HG02943 (cell line): Measurements from ENCODE around the gene SMARCB1.

Source experiments
- ATAC-seq: cut with Tn5 transposase; IDR thresholded peaks from one replicate; pipeline ENCODE4 v1.9.1; 2021; ENCODE audit warnings: mild to moderate bottlenecking, low read depth, moderate library complexity; ENCODE audit not compliant: unreplicated experiment

Gene SMARCB1

GRCh38 chr22:23786752-23787599 lies at the start of gene SMARCB1:
SMARCB1 (plus strand) TSS chr22:23786966; CDS start chr22:23787170, 204 bp downstream.
- no peak for ATAC-seq

- no peak for ATAC-seq
Observed at GRCh38 chr22:23737696-23738095, 49.1 kb upstream of the SMARCB1 start.

DNA sequence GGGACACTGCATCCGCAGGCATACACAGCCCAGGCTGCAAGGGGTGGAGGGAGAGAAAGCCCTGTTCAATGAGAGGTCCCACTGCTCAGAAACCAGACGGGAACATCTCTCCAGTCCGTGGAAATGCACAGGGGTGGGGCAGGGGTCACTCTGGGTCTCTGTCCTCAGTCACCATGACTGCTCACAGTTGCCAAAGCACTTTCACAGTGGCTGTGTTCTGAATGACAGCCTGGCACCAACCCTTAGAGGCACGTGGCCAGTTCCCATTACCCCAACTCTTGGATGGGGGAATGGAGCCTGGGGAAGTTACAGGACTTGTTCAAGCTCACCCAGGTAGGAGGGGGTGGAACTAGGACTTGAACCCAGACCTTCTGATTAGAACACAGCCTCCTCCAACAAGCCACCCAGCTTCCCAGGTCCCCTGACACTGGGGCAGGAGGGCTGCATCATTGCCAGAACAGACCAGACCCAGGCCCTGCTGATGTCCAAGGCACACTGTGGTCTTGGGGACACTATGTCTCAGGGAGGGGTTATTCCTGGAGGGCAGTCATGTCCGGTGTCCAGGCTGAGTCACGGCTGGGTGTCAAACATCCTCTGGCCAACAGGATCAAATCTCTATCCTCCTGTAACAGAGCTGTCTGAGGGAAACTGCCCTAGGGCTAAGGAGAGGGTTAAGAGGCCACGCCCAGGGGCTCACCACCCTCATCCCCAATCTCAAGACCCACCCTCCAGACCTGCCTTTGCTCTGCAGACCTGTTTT lies 44.1 kb upstream of the SMARCB1 start:
- no peak for ATAC-seq

DNA sequence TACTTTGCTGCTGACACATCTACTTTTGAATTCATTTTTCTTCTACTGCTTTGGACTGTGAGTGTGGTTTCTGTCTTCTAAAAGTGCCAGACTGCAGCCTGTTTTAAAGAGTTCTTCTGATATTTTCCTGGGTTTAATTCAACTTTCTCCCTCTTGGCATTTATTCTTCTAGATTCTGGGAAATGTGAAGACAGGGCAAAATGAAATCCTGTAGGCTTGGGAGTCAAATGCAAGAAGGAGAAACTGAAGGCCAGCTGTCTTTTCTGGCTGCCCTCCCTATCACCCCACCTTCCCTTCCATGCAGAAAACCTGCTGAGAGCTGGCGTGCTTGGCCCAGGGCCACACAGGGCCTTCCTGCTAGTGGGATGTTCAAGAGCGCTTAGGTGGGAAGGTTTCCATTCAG lies 43.5 kb upstream of the SMARCB1 start:
- no peak for ATAC-seq

DNA sequence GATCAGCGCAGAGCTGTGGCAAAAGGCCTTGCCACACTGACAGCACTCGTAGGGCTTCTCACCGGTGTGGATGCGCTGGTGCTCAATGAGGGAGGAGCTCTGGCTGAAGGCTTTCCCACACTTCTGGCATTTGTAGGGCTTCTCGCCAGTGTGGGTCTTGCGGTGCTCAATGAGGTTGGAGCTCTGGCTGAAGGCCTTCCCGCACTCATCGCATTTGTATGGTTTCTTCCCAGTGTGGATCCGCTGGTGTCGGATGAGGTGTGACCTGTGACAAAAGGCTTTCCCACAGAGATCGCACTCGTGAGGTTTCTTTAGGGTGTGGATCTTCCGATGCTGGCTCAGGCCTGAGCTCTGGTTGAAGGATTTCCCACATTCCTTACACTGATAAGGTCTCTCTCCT lies 42.8 kb upstream of the SMARCB1 start:
- no peak for ATAC-seq

- no peak for ATAC-seq
Observed at GRCh38 chr22:23744485-23744884, 42.3 kb upstream of the SMARCB1 start.

DNA sequence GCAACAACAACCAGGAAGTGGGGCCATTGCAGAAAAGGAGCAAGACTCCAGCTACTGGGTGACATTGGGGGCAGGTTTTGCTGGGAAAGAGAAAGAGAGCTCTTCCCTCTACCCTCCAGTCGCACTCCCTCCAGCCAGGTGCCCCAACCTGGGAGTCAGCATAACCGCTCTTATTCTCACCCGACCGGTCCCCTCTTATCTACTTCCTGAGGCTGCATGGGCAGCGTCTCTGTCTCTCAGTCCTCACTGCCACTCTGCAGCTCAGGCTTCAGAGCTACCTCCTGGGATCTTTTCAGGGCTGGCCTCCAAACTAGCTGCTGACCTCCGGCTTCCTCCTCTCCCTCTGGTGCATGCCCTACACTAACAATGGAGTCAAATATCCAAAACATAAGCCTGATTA lies 41.0 kb upstream of the SMARCB1 start:
- no peak for ATAC-seq

- no peak for ATAC-seq
Observed at GRCh38 chr22:23749841-23750301, 36.9 kb upstream of the SMARCB1 start.

- no peak for ATAC-seq
Observed at GRCh38 chr22:23750367-23750713, 36.4 kb upstream of the SMARCB1 start.

GRCh38 chr22:23750714-23751440 lies 35.9 kb upstream of the SMARCB1 start, which contains the start of gene ZNF70:
ZNF70 (minus strand) TSS chr22:23751112; CDS start chr22:23745140, 5,972 bp downstream.
- peak; percentile 63 for ATAC-seq

DNA sequence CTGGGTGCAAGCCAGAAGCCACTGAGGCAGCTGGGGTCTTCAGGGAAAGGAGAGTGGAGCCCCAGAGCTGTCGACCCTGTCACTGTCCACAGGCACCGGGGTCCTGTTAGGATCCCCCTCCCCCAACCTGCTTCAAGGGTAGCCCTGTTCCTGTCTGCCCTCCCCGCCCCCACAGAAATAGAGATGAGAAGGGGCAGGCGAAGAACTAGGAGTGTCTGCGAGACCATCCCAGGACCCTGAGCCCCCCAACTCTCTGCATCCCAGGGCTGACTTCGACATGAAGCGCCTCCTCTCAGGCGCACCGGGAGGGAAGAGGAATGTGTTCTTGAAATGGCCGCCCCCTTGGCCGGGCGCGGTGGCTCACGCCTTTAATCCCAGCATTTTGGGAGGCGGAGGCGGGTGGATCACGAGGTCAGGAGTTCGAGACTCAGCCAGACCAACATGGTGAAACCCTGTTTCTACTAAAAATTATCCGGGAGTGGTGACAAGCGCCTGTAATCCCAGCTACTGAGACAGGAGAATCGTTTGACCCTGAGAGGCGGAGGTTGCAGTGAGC lies 35.2 kb upstream of the SMARCB1 start:
- ATAC-seq, result peak; percentile 18

DNA sequence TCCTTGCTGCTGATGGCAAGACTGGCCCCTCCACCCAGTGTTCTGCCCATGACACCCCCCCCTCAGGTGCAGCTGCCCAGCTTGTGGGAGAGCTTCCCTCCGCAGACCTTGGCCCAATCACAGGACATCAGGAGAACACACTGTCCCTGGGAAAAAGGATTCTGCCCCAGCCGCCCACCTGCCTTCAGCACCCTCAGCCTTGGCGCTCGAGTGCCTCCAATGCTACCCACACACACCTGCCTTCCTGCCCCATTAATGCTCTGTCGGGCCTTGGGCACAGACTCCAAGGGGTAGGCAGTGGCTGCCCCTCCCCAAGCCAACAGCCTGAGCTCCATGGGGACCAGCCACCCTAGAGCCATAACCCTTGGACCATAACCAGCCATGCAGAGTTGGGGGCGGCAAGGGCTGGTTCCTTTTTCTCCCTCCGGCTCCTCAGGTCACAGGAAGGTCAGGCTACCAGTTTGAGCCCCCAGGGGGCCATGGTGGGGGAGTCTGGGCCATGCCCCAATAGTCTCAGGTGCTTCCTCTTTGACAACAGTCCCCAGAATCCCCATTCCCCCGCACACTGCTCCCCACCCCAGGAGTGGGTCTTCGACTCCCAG lies 34.6 kb upstream of the SMARCB1 start:
- ATAC-seq, result no peak

GRCh38 chr22:23752750-23753149 lies 34.0 kb upstream of the SMARCB1 start:
- no peak for ATAC-seq

- no peak for ATAC-seq
Observed at GRCh38 chr22:23753385-23753784, 33.4 kb upstream of the SMARCB1 start.

DNA sequence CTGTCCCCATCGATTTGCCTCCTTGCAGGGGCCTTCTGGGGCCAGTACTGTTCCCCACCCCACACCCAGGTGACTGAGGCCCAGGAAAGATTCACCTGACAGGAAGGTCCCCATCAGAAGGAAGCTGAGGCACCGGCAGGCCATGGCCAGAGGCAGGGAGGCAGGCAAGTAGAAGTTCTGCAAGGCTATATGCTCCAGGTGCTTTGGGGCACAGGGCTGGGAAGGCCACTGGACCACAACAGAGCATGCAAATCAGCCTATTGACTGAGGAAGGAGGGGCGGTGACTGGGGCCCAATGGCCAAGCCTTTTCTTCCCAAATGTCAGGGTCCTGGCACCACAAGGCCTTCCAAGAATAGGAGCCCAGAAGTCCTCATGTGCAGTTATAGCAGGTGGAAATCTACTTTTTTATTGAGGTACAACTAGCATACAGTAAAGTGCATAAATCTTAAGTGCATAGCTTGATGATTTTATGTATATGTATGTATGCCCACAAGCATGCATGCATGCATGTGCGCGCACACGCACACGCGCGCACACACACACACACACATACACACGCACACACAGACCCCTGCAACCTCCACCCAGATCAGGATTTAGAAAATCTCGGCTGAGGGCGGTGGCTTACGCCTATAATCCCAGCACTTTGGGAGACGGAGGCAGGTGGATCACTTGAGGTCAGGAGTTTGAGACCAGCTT lies 32.4 kb upstream of the SMARCB1 start, which contains the start of gene VPREB3:
Gene VPREB3 (minus strand): TSS at position 206 of the 700 bp plus-strand sequence. CDS start 62 bp downstream, at position 144.
- no peak for ATAC-seq

GRCh38 chr22:23754980-23755636 lies 31.7 kb upstream of the SMARCB1 start:
- no peak for ATAC-seq

DNA sequence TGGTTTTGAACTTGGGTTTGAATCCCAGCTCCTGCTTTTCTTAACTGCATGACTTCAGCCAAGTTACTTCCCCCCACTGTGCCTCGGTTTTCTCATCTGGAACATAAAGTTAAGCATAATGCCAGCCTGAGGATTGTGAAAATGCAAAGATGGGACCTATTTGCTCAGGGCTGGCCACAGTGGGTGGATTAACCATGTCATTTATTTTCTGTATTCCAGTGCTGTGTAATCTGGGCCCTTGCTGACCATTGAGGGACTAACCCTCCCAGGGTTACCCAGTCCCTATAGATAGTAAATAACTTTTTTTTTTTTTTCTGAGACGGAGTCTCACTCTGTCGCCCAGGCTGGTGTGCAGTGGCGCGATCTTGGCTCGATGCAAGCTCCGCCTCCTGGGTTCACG lies 31.1 kb upstream of the SMARCB1 start:
- no peak for ATAC-seq

DNA sequence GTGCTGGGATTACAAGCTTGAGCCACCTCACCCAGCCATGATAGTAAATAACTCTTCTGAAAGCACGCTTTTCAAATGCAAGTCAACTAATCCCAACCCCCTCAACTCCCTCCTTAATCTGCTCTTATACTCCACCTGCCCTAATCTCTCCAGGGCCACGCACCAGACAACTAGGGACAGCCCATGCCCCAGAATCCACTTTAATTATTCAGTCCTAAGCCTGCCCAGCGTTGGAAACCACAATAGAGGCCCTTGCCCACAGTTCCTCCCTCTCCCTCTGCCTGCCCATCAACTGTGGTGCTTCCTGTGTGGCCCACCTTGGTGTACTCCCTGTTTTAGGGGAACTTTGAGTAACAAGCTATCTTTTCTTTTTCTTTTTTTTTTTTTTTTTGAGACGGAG lies 29.9 kb upstream of the SMARCB1 start:
- no peak for ATAC-seq

DNA sequence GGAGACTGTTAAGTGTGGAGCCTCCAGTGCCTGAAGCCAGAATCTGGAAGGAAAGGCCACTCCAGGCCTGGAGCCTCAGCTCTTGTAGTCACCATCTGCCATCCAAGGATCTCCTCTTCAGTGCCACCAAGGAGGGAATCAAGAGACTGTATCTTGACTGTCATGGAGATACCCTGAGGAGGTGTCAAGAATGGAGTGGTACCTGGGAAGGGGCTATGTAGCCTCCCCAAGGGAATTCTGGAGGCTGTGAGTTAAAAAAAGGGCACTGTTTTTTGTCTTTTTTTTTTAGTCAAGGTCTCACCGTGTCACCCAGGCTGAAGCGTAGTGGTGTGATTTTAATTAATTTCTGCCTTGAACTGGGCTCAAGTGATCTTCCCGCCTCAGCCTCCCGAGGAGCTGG lies 27.2 kb upstream of the SMARCB1 start:
- ATAC-seq, result no peak
